H1 (cell line): Measurements from ENCODE around the gene ADPRS. TPM values are rescaled to one million over a fixed set of nuclear protein-coding genes. Genes with fewer than 3 reads are reported as not detected.

Experiments
- CTCF ChIA-PET: fragments of 300-600 bp; sonication (Branson Sonifier 250); formaldehyde crosslinking; loops from one replicate; lab custom pipeline; 2021; ENCODE audit not compliant: partially characterized antibody; lab: Charles Lee
- POLR2A ChIA-PET: fragments of 300-600 bp; sonication (Branson Sonifier 250); formaldehyde crosslinking; loops from one replicate; lab custom pipeline; 2021; ENCODE audit warnings: inconsistent platforms; ENCODE audit not compliant: partially characterized antibody; lab: Charles Lee
- DNase-seq, 2 experiments: peaks; one replicate each; pipeline versions ENCODE4 v3.0.0 to v3.0.0-alpha.2; 2010 to 2022; ENCODE audit warnings: low spot score in 2 of 2, low read depth in 1 of 2, mixed read lengths in 1 of 2
- FAIRE-seq: peaks from 2 replicates; lab custom pipeline; 2011; peaks lifted over from hg19 to GRCh38; lab: Jason Lieb, UNC
- H2AFZ ChIP-seq: 2 replicates; pipeline ENCODE4 v1.8.1; 2012; ENCODE audit warnings: low read length, inconsistent platforms
- H2AK5ac ChIP-seq: 2 replicates; pipeline ENCODE4 v1.6.1; 2013; ENCODE audit warnings: low read depth, low read length
- H2BK120ac ChIP-seq: replicated peaks from 2 replicates; pipeline ENCODE3; 2013; ENCODE audit warnings: low read depth, low read length, inconsistent platforms
- H2BK12ac ChIP-seq: 2 replicates; pipeline ENCODE4 v1.6.1; 2013; ENCODE audit warnings: low read depth, low read length
- H2BK15ac ChIP-seq: 2 replicates; pipeline ENCODE4 v1.6.1; 2013; ENCODE audit warnings: low read length
- H2BK20ac ChIP-seq: 2 replicates; pipeline ENCODE4 v1.6.1; 2013; ENCODE audit warnings: low read length
- H2BK5ac ChIP-seq: 2 replicates; pipeline ENCODE4 v1.6.1; 2013; ENCODE audit warnings: low read depth, low read length
- H3K14ac ChIP-seq: 2 replicates; pipeline ENCODE4 v1.6.1; 2013; ENCODE audit warnings: inconsistent platforms; ENCODE audit not compliant: insufficient read length
- H3K18ac ChIP-seq: 2 replicates; pipeline ENCODE4 v1.6.1; 2013; ENCODE audit warnings: low read length; ENCODE audit errors: extremely low read depth
- H3K23ac ChIP-seq: 2 replicates; pipeline ENCODE4 v1.6.1; 2013; ENCODE audit warnings: inconsistent platforms; ENCODE audit not compliant: insufficient read length
- H3K23me2 ChIP-seq: 2 replicates; pipeline ENCODE4 v1.6.1; 2013; ENCODE audit warnings: low read depth, low read length
- H3K27ac ChIP-seq: 2 replicates; pipeline ENCODE4 v1.6.1; 2011; ENCODE audit warnings: low read depth, low read length, inconsistent platforms
- H3K27me3 ChIP-seq, 4 experiments: replicated peaks in 1 of 4; 1 replicate in 1 of 4; 2 replicates in 3 of 4; pipeline versions ENCODE4 v1.6.1 to v1.8.1; 2011 to 2013; ENCODE audit warnings: low read length in 3 of 4, mild to moderate bottlenecking in 3 of 4, inconsistent platforms in 2 of 4, mixed read lengths in 2 of 4, moderate library complexity in 1 of 4; ENCODE audit not compliant: control insufficient read depth in 3 of 4, insufficient read depth in 3 of 4; ENCODE audit errors: extremely low read depth in 1 of 4
- H3K36me3 ChIP-seq, 4 experiments: 2 replicates each; pipeline versions ENCODE4 v1.6.1 to v1.8.1; 2011 to 2013; ENCODE audit warnings: mild to moderate bottlenecking in 4 of 4, low read length in 3 of 4, moderate library complexity in 2 of 4, control low read depth in 1 of 4, inconsistent platforms in 1 of 4; ENCODE audit not compliant: insufficient read depth in 4 of 4, control insufficient read depth in 2 of 4
- H3K4ac ChIP-seq: replicated peaks from 2 replicates; pipeline ENCODE3; 2013; ENCODE audit warnings: low read length, low read depth, mixed read lengths, inconsistent platforms; ENCODE audit not compliant: insufficient read length
- H3K4me1 ChIP-seq, 4 experiments: replicated peaks in 1 of 4; 1 replicate in 1 of 4; 2 replicates in 3 of 4; pipeline versions ENCODE4 v1.6.1 to v1.8.1; 2011 to 2013; ENCODE audit warnings: low read length in 3 of 4, inconsistent platforms in 2 of 4, mixed read lengths in 1 of 4; ENCODE audit not compliant: insufficient read depth in 4 of 4, control insufficient read depth in 3 of 4
- H3K4me2 ChIP-seq, 2 experiments: 2 replicates each; pipeline versions ENCODE4 v1.6.1 to v1.8.1; 2011 to 2013; ENCODE audit warnings: low read depth in 2 of 2, low read length in 2 of 2, control low read depth in 1 of 2, inconsistent platforms in 1 of 2, mild to moderate bottlenecking in 1 of 2; ENCODE audit not compliant: insufficient read depth in 1 of 2
- H3K4me3 ChIP-seq, 4 experiments: fragments of 200-600, 300-600 bp in 1 of 4; sonication (generic), shearing (Covaris generic), sonication (Bioruptor Twin) in 1 of 4; 2 replicates each; pipeline versions ENCODE4 v1.5.1 to v1.8.1; 2011 to 2016; ENCODE audit warnings: low read length in 4 of 4, low read depth in 3 of 4, control low read depth in 2 of 4, inconsistent platforms in 2 of 4, mild to moderate bottlenecking in 2 of 4, mixed read lengths in 1 of 4, moderate library complexity in 1 of 4; ENCODE audit not compliant: insufficient read depth in 2 of 4; ENCODE audit errors: extremely low read depth in 1 of 4
- H3K56ac ChIP-seq: replicated peaks from 2 replicates; pipeline ENCODE3; 2013; ENCODE audit warnings: low read depth, mild to moderate bottlenecking, mixed read lengths, low read length, inconsistent platforms; ENCODE audit not compliant: insufficient read length
- H3K79me1 ChIP-seq: 2 replicates; pipeline ENCODE4 v1.6.1; 2013; ENCODE audit warnings: low read depth, low read length, control low read depth
- H3K79me2 ChIP-seq, 2 experiments: 2 replicates each; pipeline versions ENCODE4 v1.6.1 to v1.8.1; 2012 to 2013; ENCODE audit warnings: low read length in 2 of 2, mild to moderate bottlenecking in 2 of 2, inconsistent platforms in 1 of 2; ENCODE audit not compliant: insufficient read depth in 2 of 2, control insufficient read depth in 1 of 2
- H3K9ac ChIP-seq, 4 experiments: replicated peaks in 1 of 4; 1 replicate in 1 of 4; 2 replicates in 3 of 4; pipeline versions ENCODE4 v1.6.1 to v1.8.1; 2011 to 2013; ENCODE audit warnings: low read depth in 3 of 4, low read length in 3 of 4, control low read depth in 2 of 4, mild to moderate bottlenecking in 2 of 4, moderate library complexity in 2 of 4, inconsistent platforms in 1 of 4; ENCODE audit errors: extremely low read depth in 1 of 4
- H3K9me3 ChIP-seq, 2 experiments: 2 replicates each; pipeline versions ENCODE4 v1.6.1 to v1.8.1; 2012 to 2013; ENCODE audit warnings: mild to moderate bottlenecking in 2 of 2, moderate library complexity in 2 of 2, control low read depth in 1 of 2, inconsistent platforms in 1 of 2, low read depth in 1 of 2, low read length in 1 of 2, mixed read lengths in 1 of 2; ENCODE audit not compliant: insufficient read depth in 2 of 2
- H4K20me1 ChIP-seq, 2 experiments: replicated peaks in 1 of 2; 2 replicates each; pipeline versions ENCODE3 to v1.8.1; 2011 to 2013; ENCODE audit warnings: inconsistent platforms in 2 of 2, low read length in 2 of 2, mild to moderate bottlenecking in 1 of 2; ENCODE audit not compliant: insufficient read depth in 2 of 2, control insufficient read depth in 1 of 2
- H4K5ac ChIP-seq: 2 replicates; pipeline ENCODE4 v1.6.1; 2013; ENCODE audit warnings: low read length, low read depth, mixed read lengths, inconsistent platforms; ENCODE audit not compliant: insufficient read length
- H4K8ac ChIP-seq: 2 replicates; pipeline ENCODE4 v1.8.0; 2013; ENCODE audit warnings: mild to moderate bottlenecking, moderate library complexity, low read length, inconsistent platforms; ENCODE audit not compliant: insufficient read depth; ENCODE audit errors: extremely low read depth
- H4K91ac ChIP-seq: replicated peaks from 2 replicates; pipeline ENCODE3; 2013; ENCODE audit warnings: low read length, mixed read lengths, inconsistent platforms; ENCODE audit not compliant: insufficient read length
- CHD1 ChIP-seq: IDR thresholded peaks from 2 replicates; pipeline ENCODE4 v1.6.1; 2012; ENCODE audit warnings: low read depth, low read length, improper control_type of control experiment
- CTBP2 ChIP-seq: IDR thresholded peaks from 2 replicates; pipeline ENCODE4 v1.7.0; 2011; ENCODE audit warnings: borderline replicate concordance, mild to moderate bottlenecking, moderate library complexity, mixed read lengths, low read length; ENCODE audit not compliant: insufficient read depth, insufficient read length
- WGBS, 2 experiments: shearing (Covaris generic) in 1 of 2; methylation state at CpG; one replicate each; pipeline versions ENCODE4 v1.1.6 to v1.1.7; 2013 to 2015; ENCODE audit warnings: low lambda C conversion rate in 2 of 2, mixed read lengths in 2 of 2, inconsistent platforms in 1 of 2, low coverage in 1 of 2, missing lambda C conversion rate in 1 of 2; ENCODE audit not compliant: insufficient replicate concordance in 2 of 2, insufficient coverage in 1 of 2, insufficient read length in 1 of 2; ENCODE audit errors: extremely low coverage in 1 of 2, missing lambda C conversion rate in 1 of 2; 5-methylcytosine and 5-hydroxymethylcytosine counted together
- polyA plus RNA-seq, 7 experiments: library from polyadenylated mRNA; depleted of rRNA in 3 of 7; stranded (reverse) in 5 of 7; unstranded in 2 of 7; fragments of >200 nt in 5 of 7; fragments of 200-250 nt in 2 of 7; gene quantifications; 1 replicate in 5 of 7; 2 replicates in 1 of 7; 4 replicates in 1 of 7; pipeline versions ENCODE4 v1.2.1 to v1.2.3, GENCODE V29; 2011 to 2013; ENCODE audit warnings: missing spikeins in 2 of 7, mixed read lengths in 2 of 7
- total RNA-seq: library from RNA; stranded (reverse); fragmentation: NEBNext Ultra II Directional; extraction: Animal tissue kit (Norgen Biotek cat#: 25700); gene quantifications from 2 replicates; pipeline ENCODE4 v1.2.1, GENCODE V29; 2021

ADPRS gene
- total and polyA plus RNA-seq, 2 of the 8 experiments (the other 6 are each of a cell fraction or from before 2014, with no cell fraction given): 22.9 to 38.1 TPM

GRCh38 chr1:36055706-36056105 lies 33.0 kb upstream of the ADPRS start:
- no peak overlapping the region for H3K4ac ChIP-seq
- H3K79me1 ChIP-seq: no peaks in the 10 kb centered on the region
- H3K36me3 ChIP-seq: peaks cover 0 to 5% (median 1%) of the 10 kb centered on the region in 4 experiments; a peak in 1 of 8 replicates
- H2BK120ac ChIP-seq: no peak overlapping the region
- H3K4me2 ChIP-seq: no peak overlapping the region
- H2BK20ac ChIP-seq: no peak overlapping the region
- no peak overlapping the region for H2AFZ ChIP-seq
- H2AK5ac ChIP-seq: no peak overlapping the region
- no peak for TF ChIP-seq CTBP2
- no peak for TF ChIP-seq CHD1
- no peak overlapping the region for H3K23ac ChIP-seq
- no peak overlapping the region for H4K8ac ChIP-seq
- no peak overlapping the region for H2BK5ac ChIP-seq
- H3K18ac ChIP-seq: no peak overlapping the region
- H4K91ac ChIP-seq: no peak overlapping the region
- ChIA-PET CTCF (no interaction called here), POLR2A (no interaction called here)
- no peaks in the 10 kb centered on the region for H3K79me2 ChIP-seq
- no peak overlapping the region for H2BK15ac ChIP-seq
- H4K20me1 ChIP-seq: no peaks in the 10 kb centered on the region
- H4K5ac ChIP-seq: no peak overlapping the region
- no peaks in the 10 kb centered on the region for H3K27me3 ChIP-seq
- H3K9me3 ChIP-seq: no peaks in the 10 kb centered on the region
- H3K4me3 ChIP-seq: no peak overlapping the region
- WGBS, 2 experiments: 93% methylated on average over 5 of the region's 5 CpGs; no CpG with 5 or more reads in 1 of the 2 experiments
- no peaks in the 10 kb centered on the region for H3K23me2 ChIP-seq
- no peak overlapping the region for H3K9ac ChIP-seq
- H3K56ac ChIP-seq: no peak overlapping the region
- no peak overlapping the region for H3K27ac ChIP-seq
- DNase-seq: no peak
- no peaks in the 10 kb centered on the region for H3K4me1 ChIP-seq
- peak; percentile 42 for FAIRE-seq
- no peak overlapping the region for H3K14ac ChIP-seq
- no peak overlapping the region for H2BK12ac ChIP-seq
